Colonic mucosa (tissue), 4 donors: ENCODE measurements around the gene SUSD2. TPM values are rescaled to one million over a fixed set of nuclear protein-coding genes. Genes with fewer than 3 reads are reported as not detected.
"Not testable (repeated sequence)": the region's sequence is repeated elsewhere in the genome, so short reads cannot be mapped to it uniquely, and the experiment has no call there.

Experiments used
- DNase-seq: peaks from one replicate; pipeline ENCODE4 v3.0.0-alpha.2; 2020
- H3K27ac ChIP-seq: fragments of 200-600 bp; one replicate; pipeline ENCODE4 v1.8.0; 2021
- H3K27me3 ChIP-seq: fragments of 200-600 bp; one replicate; pipeline ENCODE4 v1.8.0; 2021
- H3K36me3 ChIP-seq: fragments of 200-600 bp; one replicate; pipeline ENCODE4 v1.8.0; 2021
- H3K4me1 ChIP-seq: fragments of 200-600 bp; one replicate; pipeline ENCODE4 v1.8.0; 2021; ENCODE audit warnings: mild to moderate bottlenecking
- H3K4me3 ChIP-seq: fragments of 200-600 bp; one replicate; pipeline ENCODE4 v1.8.0; 2021
- H3K9ac ChIP-seq, 2 donors: one replicate each; pipeline ENCODE4 v1.7.0; 2013; ENCODE audit warnings: control low read depth in 2 of 2, low read depth in 2 of 2, low read length in 2 of 2
- H3K9me3 ChIP-seq: fragments of 200-600 bp; one replicate; pipeline ENCODE4 v1.8.0; 2021
- intact Hi-C: fragments of 100-400 bp; cut with DNase I; formaldehyde crosslinking; loops from one replicate; pipeline ENCODE4 v1.14.1; 2022
- total RNA-seq, 2 donors: library from RNA; stranded (reverse); fragmentation: NEBNext Ultra II Directional in 1 of 2; extraction: Animal tissue kit (Norgen Biotek cat#: 25700) in 1 of 2; gene quantifications; one replicate each; pipeline ENCODE4 v1.2.1, GENCODE V29; 2021
- TF ChIP-seq, protein P1 (sequence below): fragments of 200-600 bp; IDR thresholded peaks from one replicate; pipeline ENCODE4 v1.8.0; 2022; ENCODE audit warnings: antibody characterized with exemption, mild to moderate bottlenecking
- donor health status: healthy.
- donor health status: DM: no; HTN: no; CAD: no.
- donor health status: DM: no; HTN: no; CAD: no.

The SUSD2 gene, protein sequence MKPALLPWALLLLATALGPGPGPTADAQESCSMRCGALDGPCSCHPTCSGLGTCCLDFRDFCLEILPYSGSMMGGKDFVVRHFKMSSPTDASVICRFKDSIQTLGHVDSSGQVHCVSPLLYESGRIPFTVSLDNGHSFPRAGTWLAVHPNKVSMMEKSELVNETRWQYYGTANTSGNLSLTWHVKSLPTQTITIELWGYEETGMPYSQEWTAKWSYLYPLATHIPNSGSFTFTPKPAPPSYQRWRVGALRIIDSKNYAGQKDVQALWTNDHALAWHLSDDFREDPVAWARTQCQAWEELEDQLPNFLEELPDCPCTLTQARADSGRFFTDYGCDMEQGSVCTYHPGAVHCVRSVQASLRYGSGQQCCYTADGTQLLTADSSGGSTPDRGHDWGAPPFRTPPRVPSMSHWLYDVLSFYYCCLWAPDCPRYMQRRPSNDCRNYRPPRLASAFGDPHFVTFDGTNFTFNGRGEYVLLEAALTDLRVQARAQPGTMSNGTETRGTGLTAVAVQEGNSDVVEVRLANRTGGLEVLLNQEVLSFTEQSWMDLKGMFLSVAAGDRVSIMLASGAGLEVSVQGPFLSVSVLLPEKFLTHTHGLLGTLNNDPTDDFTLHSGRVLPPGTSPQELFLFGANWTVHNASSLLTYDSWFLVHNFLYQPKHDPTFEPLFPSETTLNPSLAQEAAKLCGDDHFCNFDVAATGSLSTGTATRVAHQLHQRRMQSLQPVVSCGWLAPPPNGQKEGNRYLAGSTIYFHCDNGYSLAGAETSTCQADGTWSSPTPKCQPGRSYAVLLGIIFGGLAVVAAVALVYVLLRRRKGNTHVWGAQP
- total RNA-seq = 1 to 10 TPM; 1.2 to 2.4 TPM

DNA sequence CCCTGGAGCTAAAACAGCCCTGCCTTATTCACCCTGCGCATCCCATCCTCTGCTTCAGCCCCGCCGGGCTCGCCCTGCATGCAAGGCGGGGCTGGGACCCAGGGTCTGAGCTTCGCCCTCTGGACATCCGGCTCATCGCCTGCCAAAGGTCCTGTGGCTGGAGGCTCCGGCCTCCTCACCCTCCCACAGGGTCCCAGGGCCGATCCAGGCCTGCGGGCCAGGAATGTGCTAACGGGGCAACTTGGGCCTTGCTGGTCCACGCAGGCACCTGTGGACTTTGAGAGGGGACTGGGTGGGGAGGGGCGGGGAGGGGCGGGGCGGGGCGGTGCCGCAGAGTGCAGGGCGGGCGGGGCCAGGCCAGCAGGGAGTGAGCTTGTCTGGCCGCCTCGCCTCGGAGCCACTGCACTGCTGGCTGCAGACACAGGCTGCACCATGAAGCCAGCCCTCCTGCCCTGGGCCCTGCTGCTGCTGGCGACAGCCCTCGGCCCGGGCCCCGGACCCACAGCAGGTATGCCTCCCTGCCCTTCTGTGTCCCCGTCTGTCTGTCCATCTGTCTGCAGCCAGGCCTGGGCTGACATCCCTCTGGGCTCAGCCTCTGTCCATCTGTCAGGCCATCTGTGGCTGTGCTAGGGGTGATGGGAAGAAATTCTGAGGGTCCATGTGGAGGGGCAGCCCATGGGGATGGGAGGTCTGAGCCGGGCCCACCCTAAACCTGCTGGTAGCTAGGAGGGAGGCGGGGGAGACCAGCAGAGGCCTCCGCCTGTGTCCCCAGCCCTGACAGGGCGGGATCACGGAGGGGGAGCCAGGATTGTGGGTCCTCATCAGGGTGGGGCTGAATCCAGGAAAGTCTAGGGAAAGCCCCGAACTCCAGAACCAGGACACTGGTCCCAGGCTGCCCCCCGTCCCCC lies at the start of gene SUSD2:
SUSD2 (plus strand) TSS at position 400 of the 908 bp plus-strand sequence; CDS start at position 433, 33 bp downstream.
- H3K9ac ChIP-seq = no peak within 1 kb of the TSS
- intact Hi-C loops = no loop called here
- no peak within 1 kb of the TSS for H3K4me3 ChIP-seq
- peaks cover 11% of the 10 kb centered on the region for H3K4me1 ChIP-seq
- H3K36me3 ChIP-seq = no peaks in the 10 kb centered on the region
- DNase-seq = peak; percentile 48
- H3K27me3 ChIP-seq = no peaks in the 10 kb centered on the region
- TF ChIP-seq, protein P1, sequence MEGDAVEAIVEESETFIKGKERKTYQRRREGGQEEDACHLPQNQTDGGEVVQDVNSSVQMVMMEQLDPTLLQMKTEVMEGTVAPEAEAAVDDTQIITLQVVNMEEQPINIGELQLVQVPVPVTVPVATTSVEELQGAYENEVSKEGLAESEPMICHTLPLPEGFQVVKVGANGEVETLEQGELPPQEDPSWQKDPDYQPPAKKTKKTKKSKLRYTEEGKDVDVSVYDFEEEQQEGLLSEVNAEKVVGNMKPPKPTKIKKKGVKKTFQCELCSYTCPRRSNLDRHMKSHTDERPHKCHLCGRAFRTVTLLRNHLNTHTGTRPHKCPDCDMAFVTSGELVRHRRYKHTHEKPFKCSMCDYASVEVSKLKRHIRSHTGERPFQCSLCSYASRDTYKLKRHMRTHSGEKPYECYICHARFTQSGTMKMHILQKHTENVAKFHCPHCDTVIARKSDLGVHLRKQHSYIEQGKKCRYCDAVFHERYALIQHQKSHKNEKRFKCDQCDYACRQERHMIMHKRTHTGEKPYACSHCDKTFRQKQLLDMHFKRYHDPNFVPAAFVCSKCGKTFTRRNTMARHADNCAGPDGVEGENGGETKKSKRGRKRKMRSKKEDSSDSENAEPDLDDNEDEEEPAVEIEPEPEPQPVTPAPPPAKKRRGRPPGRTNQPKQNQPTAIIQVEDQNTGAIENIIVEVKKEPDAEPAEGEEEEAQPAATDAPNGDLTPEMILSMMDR = no peak
- H3K27ac ChIP-seq = no peak within 1 kb of the TSS
- H3K9me3 ChIP-seq = no peaks in the 10 kb centered on the region

DNA sequence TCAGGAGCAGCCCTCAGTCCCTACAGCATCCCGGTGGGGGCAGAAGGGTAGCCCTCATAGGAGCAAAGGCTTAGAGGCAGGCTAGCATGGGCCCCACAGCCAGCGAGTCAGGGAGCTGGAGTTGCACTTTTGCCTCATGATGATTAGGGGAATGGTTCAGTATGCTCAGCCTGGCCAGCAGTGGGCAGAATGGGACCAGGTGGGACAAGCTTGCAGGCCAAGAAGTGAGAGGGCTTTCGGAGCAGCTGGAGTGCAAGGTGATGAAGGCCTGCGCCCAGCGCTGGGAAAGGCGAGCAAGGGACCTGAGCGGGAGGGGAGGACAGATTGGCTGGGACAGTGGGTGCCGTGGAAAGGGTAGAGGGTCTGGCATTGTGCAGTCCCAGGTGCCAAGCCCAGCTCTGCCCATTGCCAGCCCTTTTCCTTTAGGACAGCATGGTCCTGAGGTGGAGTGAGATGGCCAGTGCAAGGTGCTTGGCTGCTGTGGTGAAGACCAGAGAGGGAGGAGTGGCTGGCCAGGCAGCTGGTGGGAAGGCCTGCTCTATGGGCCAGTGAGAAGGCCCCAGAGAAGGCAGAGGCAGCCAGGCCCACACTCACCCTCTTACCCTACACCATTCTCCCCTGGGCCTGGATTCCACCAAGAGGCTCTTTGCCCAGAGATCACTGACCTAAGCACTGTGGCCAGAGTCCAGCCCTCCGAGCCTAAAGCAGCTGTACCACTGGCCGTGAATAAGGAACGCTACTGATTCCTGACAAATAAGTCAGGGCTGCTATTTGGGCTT lies 47.9 kb upstream of the SUSD2 start:
- intact Hi-C loops = no loop called here
- H3K9ac ChIP-seq = no peak overlapping the region
- TF ChIP-seq, protein P1 = no peak
- H3K4me1 ChIP-seq = no peaks in the 10 kb centered on the region
- no peak for DNase-seq
- no peaks in the 10 kb centered on the region for H3K9me3 ChIP-seq
- no peaks in the 10 kb centered on the region for H3K36me3 ChIP-seq
- no peak overlapping the region for H3K4me3 ChIP-seq
- no peak overlapping the region for H3K27ac ChIP-seq
- no peaks in the 10 kb centered on the region for H3K27me3 ChIP-seq

DNA sequence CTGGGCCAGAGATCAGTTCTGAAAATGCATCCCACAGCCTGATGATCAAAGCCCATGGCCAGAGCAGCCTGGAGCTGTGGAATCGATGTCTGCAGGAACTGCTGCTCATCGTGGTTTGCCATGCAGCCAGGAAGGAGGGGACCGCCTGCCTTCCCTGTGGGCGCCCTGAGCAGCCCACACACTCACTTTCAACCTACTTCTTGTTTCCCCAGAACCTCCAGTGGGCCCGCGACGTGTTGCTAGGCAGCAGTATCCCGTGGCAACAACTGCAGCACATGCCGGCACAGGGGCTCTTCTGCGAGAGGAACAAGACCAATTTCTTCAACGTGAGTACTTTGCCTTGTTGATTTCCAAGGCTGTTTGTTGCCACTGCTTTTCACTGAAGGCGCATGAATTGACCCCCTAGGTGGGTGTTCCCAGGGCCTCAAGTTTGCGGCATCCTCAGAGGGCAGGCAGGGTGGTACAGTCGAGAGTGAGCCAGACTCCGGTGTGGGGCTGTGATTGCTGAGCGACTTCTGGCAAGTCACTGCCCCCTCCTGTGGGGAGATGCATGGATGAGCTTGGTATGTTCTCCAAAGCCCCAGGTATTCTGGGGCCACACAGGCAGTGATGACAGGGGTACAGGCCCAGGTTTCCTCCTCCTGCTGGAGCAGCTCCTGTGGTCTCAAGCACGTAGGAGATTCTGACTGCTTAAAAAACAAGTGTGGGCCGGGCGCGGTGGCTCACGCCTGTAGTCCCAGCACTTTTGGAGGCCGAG lies 47.0 kb upstream of the SUSD2 start:
- Histone ChIP-seq H3K9ac (no peak overlapping the region), H3K27ac (no peak overlapping the region), H3K27me3 (no peaks in the 10 kb centered on the region), H3K4me3 (no peak overlapping the region), H3K4me1 (no peaks in the 10 kb centered on the region), H3K9me3 (no peaks in the 10 kb centered on the region), H3K36me3 (no peaks in the 10 kb centered on the region)
- TF ChIP-seq, protein P1 = no peak
- intact Hi-C loops = no loop called here
- DNase-seq = no peak

DNA sequence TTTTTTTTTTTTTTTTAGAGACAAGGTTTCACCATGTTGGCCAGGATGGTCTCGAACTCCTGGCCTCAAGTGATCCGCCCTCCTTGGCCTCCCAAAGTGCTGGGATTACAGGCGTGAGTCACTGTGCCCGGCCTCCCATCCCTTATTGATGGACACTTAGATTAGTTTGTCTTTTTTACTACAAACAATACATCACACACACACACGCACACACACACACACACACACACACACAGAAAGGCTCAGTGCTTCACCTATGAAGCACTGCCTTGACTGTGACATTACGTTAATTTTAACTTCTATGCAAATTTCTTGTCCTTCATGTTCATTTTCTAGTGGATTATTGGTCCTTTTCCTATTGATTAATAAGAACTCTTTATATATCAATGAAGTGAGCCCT lies 44.8 kb upstream of the SUSD2 start:
- H3K27me3 ChIP-seq, intact Hi-C loops, H3K9ac ChIP-seq: not testable (repeated sequence)

DNA sequence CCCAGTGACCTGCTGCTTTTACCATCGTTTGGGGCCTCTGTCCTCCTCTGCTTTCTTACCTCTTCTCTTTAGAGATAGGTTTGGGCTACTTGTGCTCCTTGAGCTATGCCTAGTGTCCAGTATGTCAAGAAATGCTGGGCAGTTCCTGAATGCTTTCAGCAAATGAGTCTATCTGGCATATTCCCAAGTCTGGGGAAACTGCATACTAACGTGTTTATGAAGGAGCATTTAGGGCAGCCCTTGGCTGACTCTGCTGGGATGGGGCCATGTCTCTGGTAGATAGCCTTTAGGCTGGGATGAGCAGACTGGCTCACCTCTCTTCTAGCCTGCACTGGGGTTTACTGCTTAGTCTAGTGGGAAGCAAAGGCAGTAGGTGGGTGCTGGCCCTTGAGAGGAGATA lies 43.7 kb upstream of the SUSD2 start:
- intact Hi-C loops = no loop called here
- Histone ChIP-seq H3K27ac (no peak overlapping the region), H3K4me3 (no peak overlapping the region), H3K4me1 (peaks cover 5% of the 10 kb centered on the region), H3K9ac (no peak overlapping the region), H3K9me3 (no peaks in the 10 kb centered on the region), H3K36me3 (no peaks in the 10 kb centered on the region), H3K27me3 (no peaks in the 10 kb centered on the region)
- no peak for DNase-seq
- TF ChIP-seq, protein P1 = no peak

More for the DNA sequence above, 44.8 kb upstream of the SUSD2 start:
- not testable (repeated sequence) for H3K4me1 ChIP-seq, H3K27ac ChIP-seq, H3K9me3 ChIP-seq, H3K36me3 ChIP-seq, H3K4me3 ChIP-seq, DNase-seq
